HG03442 (cell line): Measurements from ENCODE around the gene GJB2.

Source experiments
- ATAC-seq: cut with Tn5 transposase; IDR thresholded peaks from one replicate; pipeline ENCODE4 v1.9.1; 2021; ENCODE audit warnings: mild to moderate bottlenecking, moderate library complexity; ENCODE audit not compliant: unreplicated experiment

The GJB2 gene

DNA sequence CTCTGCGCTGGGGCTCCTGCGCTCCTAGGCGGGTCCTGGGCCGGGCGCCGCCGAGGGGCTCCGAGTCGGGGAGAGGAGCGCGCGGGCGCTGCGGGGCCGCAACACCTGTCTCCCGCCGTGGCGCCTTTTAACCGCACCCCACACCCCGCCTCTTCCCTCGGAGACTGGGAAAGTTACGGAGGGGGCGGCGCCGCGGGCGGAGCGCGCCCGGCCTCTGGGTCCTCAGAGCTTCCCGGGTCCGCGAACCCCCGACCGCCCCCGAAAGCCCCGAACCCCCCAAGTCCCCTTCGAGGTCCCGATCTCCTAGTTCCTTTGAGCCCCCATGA is at the start of gene GJB2:
Gene GJB2 (minus strand): TSS at position 103 of the 326 bp plus-strand sequence. CDS start 3,357 bp downstream, outside the sequence.
- ATAC-seq, result no peak

DNA sequence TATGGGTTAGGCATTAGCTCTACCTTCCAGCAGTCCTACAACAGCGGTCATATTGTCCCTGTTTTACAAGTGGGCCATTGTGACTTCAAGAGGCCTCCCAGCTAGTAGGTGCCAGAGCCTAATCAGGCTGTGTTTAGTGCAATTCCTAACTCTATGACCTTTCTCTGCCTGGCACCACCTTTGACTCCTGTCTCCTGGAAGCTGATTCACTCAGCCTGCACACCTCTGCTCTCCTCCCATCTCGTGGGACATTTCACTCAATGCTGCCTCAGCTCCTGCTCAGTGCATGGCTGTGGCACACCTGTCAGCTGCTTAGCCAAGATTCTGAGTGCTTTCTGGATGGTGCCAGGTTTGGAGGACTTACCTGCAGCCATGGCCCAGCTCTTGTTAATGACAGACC is 48.9 kb upstream of the GJB2 start:
- no peak for ATAC-seq

DNA sequence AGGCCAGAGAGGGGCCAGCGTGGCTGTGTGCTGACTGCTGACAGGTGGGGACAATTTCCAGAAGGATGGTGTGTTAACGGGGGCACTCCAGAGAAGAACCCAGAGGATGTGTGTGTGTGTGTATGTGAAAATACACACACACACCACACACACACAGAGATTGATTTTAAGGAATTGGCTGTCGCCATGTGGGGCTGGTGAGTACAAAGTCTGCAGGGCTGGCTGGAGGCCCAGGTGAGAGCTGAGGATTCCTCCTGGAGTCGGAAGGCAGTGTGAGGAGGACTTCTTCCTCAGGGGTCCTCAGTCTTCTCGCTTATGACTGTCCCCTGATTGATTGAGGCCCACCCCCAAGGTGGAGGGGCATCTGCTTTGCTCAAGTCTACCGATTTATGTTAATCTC is 47.0 kb upstream of the GJB2 start:
- ATAC-seq, result no peak

DNA sequence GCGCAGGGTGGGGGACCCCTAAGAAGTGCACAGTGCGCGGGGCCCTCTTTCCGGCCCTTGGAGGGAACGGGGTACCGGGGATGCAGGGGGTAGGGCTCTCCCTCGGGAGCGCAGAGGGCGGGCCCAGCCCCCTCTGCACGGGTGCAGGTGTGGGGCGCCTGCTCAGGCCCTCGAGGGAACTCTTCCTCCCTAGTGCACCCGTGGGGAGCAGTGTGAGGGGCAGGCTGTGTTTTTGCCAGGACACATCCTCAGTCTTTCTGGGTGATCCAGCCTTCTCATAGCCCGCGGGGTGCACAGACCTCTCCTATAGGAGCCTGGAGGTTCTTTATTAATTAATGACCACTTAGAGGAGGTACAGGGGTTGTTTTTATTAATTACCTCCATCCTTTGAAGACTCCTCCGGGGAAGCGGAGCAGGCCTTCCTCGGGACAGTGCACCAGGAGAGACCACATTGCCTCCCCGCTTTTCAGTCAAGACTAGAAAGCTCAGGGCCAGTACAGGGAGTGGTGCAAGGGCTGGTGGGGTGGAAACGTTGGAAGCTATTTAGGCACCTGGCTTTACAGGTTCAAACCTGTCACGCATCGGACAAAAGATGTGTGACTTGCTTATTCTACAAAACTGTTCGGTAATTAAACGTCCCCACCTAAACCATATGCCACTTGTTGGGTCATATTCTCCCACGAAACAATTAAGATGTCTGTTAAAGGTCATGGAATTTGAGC is 40.0 kb upstream of the GJB2 start:
- ATAC-seq, result no peak

DNA sequence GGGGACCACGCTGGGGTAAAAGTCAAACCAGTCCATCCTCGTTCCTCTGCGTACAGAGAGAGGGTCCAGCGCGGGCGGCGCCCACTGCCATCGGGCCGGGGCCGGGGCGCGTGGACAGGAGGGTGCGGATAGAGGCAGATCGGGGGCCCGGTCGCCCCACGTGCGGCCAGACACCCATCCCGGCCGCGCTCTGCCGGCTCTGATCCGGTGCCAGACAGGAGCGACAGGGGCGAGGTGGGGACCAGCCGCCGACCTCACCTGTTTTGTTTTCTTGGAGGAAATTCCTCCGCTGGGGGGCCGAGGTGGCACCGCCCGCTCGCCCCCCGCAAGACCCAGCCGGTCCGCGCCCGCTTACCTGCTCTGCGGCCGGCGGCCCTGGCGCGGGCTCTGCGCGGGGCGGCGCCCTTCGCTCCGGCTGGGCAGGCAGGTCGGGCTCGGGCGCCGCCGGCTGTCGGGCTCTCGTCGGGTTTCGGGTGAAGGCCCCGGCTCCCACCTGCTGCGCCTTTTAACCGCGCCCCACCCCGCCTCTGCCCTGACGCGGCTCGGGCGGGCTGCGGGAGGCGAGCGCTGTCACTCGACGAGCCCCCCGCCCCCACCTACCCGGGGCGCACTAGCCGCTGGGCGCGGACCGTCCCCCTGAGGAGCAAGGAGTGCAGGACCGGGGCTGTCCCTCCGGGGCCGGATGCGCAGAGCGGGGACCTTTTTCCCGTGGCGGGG is 39.3 kb upstream of the GJB2 start, which contains the start of gene GJB6:
Gene GJB6 (minus strand): TSS at position 481 of the 717 bp plus-strand sequence. CDS start 8,839 bp downstream, outside the sequence.
- ATAC-seq, result no peak

DNA sequence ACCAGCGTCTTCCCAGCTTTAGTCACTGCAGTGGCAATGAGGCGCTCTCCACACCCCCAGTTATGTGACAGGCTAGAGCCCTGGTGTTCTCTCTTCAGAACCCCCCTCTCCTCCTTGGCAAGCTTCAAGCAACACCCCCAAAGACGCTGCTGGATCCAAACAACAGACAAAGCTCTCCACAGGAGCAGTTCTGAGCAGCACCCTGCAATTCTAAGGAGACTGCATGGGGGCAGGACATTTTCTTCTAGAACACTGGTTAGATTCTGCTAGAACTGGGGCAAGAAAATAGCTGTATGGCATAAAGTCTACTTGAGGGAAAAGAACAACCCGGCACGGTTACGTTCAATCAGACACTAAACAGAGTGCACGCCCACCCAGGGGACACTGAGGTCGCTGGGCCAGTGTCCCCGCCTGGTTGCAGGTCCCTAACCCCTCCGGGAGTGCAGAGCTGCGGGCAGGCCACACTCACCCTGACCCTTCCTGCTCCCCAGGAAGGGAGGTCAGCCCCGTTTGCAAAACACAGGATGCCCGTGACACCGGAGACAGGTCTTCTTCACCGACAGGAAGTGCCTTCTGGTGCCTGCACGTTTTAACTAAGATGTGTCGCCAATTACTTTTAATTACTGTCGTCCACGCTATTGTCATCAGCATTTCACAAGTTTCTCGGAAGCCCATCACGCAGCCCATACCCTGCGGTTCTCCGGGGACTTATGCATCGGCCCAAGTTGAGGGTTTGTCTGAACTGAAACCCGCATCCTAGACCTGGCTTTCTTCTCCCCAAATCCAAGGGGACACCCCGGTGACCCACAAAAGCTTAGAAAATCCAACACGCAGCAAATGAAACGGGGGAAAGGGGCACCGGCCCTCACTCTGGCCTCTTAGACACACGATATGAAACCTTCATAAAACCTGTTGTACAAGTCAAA is 38.4 kb upstream of the GJB2 start:
- ATAC-seq, result no peak

DNA sequence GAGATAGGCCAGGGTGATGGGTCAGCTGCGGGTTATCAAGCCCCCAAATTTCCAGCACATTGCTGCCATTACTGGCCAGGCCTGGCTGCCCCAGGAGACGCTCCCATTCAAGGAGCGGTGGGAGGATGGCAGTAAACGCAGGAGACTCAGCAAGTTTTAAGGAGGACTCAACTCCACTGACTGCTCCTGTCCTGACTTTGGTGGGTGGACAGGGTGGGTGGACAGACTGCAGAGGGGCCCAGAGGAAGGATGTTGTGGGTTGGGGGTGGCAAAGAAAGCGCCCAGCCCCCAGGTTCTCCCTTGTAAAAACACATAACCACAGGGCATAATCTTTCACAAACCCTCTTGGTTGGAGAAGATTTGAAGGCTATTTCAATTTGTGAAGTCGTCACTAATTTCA is 35.0 kb upstream of the GJB2 start:
- ATAC-seq, result no peak

DNA sequence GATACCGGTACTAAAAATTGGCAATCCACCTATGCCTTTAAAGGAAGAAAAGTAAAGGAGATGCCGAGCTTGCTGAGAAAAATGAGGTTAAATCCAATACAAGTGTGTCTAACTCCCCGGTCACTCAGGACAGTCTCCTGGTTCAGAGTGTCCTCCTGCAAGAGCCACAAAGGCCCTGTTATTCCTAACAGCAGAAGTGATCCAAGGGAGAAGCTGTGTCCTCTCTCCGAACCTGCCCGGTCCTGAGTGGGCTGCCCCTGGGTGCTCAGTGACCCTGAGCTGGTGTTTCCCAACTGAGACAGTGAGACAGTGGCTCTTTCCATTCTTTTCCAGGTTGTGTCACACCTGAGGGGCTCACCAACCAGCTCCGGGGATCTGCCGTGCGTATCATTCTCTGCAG is 34.5 kb upstream of the GJB2 start:
- no peak for ATAC-seq

DNA sequence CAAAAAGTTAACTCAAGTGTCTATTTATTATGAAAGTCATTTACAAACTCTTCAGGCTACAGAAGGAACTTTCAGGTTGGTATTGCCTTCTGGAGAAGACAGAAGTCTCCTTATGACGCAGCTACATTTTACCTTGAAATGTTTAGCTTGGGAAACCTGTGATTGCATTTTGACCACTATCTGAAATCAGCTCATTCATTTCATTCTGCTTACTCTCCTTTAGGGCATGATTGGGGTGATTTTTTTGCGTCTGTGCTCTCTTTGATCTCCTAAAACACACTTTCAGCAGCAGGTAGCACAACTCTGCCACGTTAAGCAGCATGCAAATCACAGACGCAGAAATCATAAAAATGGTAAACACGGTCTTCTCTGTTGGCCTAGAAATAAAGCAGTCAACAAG is 29.8 kb upstream of the GJB2 start:
- no peak for ATAC-seq

DNA sequence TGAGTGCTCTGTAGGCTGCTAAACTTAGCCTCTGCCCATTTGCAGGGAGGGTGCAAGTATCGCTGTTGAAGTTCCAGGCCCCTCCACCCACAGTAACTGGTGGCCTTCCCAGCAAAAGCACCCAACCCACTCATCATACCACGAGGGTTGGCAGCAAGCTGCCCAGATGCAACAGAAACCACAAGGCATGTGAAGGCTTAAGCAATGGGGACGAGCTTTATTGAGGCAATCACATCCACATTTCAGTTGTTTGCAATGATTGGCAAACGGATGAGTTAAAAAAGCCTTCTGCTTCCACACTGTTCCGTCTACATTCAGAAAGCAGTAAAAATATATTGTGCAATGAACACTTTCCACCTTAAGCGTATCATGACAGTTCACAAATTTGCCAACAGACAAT is 29.0 kb upstream of the GJB2 start:
- ATAC-seq, result no peak

DNA sequence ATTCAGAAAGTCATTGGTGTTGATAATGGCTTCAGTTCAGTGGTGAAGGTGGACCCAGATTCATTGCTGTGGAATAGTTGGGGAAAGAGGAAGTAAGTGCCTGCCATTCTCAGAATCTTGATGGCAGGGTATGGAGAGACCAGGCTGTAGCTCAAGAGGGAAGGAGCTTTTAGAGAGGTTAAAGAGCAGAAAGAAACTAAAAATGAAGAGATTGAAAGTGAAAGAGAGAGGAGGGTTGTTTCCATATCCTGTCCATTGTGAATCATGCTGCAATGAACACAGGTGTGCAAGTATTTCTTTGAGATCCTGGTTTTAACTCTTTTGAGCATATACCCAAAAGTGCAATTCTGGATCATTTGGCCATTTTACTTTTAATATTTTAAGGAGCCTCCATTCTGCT is 26.8 kb upstream of the GJB2 start:
- no peak for ATAC-seq

DNA sequence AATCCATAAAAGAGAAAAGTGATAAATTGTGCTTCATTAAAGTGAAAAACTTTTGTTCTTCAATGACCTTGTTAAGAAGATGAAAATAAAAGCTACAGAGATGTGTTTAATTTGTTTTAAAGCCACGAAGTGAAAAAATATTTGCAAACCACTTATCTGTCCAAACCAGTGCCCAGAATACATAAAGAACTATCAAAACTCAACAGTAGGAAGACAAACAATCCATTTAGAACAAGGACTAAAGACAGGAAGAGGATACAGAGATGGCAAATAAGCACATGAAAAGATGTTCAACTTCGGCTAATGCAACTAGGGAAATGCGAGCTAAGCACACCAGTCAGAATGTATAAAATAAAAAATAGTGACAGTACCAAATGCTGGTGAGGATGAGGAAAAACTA is 24.4 kb upstream of the GJB2 start:
- ATAC-seq, result no peak

DNA sequence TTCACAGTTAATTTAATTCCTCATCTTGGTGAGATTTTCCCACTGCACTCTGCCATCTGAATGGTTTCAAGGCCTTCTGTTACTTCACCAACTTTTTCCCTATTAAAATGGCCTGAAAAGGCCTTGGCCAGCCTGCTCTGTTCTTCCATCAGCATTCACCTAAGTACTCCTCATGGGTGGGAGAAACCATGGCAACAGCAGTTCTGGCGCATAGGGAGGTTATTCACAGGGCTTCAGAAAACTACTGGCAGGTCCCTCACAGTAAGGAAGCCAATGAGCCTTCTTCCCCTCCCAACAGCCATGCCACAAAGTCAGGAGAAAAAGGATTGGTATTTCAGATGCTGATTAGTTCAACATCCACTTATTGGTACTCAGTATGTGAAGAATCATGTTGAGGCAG is 17.2 kb upstream of the GJB2 start:
- ATAC-seq, result no peak

DNA sequence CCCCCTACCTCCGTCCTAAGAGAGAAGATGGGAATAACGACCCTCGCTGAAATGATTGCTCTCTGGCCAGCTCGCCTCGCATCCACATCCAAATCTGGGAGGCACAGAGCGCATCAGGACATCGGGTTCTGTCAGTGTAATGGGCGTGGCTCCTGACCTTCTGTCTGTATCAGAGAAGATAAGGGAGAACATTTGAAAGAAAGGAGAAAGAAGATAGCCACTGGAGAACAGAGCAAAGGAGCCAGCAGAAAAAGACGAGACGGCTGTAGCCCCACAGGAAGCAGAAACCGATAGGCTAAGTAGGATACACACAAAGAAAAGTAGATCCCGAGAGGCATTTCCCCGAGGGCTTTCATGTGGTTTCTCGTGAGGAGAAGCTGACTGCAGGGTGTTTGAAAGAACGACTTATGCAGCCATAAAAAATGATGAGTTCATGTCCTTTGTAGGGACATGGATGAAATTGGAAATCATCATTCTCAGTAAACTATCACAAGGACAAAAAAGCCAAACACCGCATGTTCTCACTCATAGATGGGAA is 14.0 kb upstream of the GJB2 start:
- ATAC-seq, result no peak

DNA sequence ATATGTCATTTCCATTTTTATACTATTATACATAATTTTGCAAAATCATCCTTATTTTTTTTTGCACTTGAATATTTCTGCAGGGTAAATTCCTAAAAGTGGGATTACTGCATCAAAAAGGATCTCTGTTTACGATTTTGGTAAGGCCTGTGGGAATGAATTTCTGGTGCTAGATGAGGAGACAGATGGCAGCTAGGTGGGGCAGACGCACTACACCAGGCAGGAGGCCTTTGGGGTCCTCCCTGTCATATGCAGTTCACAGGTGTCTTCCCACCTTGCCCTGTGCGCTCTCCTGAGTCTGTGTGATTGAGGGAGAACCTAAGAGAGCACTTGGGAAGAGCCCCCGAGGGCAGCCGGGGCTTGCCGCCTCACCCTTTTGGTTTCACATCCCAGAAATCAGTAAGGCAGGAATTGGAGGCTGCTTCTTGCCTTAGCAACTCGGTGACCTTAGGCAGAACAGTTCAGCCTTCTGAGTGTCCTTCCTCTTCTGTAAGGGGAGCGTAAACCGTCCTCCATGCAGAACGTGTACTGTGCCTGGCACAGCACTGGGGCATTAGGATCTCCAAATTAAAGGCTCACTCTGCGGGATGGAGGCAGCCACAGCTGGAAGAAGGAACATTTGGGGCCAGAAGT is 13.4 kb upstream of the GJB2 start:
- ATAC-seq, result no peak

DNA sequence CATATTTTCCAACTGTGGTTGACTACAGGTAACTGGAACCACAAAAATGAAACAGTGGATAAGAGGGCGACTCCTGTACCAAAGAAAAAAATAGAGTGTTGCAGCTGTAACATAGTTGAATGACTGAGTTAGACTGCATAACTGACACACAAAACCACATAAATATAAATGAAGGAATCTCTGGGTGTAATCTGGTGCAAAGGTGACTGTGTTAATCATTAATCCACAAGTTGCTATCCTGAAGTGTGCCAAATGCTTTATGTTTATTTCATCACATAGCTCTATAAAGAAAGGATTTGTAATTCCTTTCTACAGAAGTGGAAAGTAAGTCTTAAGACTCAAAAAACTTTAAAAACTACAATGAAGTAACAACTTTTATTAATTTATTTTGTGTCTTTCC is 6.0 kb upstream of the GJB2 start:
- no peak for ATAC-seq

DNA sequence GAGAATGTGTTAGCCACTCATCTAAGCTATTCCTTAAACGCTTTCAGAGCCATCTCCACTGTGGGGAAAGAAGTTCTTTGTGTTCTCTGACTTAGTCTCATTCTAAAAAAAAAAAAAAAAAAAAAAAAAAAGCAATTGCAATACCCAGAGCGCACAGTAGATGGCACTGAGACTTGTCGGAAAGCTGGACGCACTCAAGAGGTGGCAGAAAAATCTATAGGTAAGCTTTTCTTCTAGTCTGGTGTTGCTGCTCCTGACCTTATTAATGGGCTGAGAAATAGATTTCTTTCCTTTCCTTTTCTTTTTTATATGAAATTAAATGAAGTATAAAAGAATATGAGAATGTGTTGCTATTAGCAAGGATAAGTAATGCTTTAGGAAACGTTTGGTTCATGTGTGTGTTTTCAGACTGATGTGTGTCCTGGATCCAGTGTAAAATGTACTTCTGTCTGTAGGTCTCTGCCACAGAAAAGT is 4.7 kb upstream of the GJB2 start:
- no peak for ATAC-seq

DNA sequence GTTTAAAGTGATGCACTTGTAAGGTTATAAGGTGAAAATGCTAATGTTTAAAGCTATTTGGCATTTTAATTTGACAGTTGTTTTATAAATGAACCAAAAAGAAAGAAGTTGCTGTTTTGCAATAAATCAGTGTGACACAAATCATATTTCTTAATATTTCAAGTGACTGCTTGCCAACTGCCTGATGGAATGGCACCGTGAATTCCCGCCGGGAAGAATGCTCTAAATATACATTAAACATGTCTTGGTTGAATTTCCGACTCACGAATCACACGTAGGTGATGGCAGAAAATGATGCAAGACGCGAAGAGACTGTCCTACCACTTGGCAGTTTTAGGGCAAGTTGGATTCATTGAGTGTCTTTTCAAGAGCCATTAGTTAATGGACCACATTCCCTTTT is 3.1 kb upstream of the GJB2 start:
- ATAC-seq, result no peak

DNA sequence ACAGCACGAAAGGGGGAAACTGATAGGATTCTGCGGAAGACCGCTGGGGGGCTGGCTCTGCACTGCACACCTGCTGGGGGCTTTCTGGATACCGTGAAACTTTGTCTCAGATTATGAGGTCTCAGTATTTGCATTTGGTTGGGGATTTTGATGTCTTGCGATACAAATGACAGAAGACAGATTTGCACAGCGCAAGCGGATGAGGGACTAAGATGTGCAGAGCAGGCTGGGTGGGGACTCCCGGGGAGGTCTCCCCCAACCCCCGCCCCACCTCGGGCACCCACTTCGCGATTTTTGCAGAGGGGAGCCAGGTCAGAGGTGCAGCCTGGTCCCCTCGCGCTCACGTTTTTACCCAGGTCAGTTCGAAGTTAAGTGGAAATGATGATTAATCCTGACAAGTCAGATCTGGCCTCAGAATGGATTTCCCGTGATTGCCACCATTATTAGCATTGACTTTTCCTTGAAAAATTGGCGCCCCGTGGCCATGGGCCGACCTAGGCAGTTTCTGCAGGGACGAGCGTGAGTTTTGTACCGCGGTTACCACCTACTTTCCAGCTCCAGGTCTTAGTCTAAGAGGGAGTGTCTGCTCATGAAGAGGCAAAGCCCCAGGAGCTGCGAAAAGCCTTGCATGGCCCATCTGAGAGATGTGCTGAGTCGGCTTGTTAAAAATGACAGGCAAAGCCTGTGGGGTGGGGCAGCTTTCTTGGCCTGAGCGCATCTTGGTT is 1.3 kb upstream of the GJB2 start:
- ATAC-seq, result no peak
